MM.1S (cell line): ENCODE data around the gene TLE1.

ENCODE experiments used
- DNase-seq: peaks from one replicate; pipeline ENCODE4 v3.0.0-alpha.2; 2015
- H2AFZ ChIP-seq: fragments of 300-600 bp; sonication (generic); 2 replicates; pipeline ENCODE4 v1.6.0; 2016; ENCODE audit warnings: antibody characterized with exemption, low read length
- H3F3A ChIP-seq: fragments of 300-600 bp; sonication (generic); 2 replicates; pipeline ENCODE4 v1.6.1; 2016; ENCODE audit warnings: mild to moderate bottlenecking, antibody characterized with exemption, low read length, moderate library complexity, mixed read lengths; ENCODE audit not compliant: insufficient read depth
- H3K27ac ChIP-seq: fragments of 300-600 bp; sonication (generic); 2 replicates; pipeline ENCODE4 v1.5.1; 2016; ENCODE audit warnings: mild to moderate bottlenecking, low read length
- H3K27me3 ChIP-seq: fragments of 300-600 bp; sonication (generic); replicated peaks from 2 replicates; pipeline ENCODE4 v1.6.0; 2016; ENCODE audit warnings: low read length; ENCODE audit not compliant: insufficient read depth
- H3K36me3 ChIP-seq: fragments of 300-600 bp; sonication (generic); replicated peaks from 2 replicates; pipeline ENCODE4 v1.6.1; 2016; ENCODE audit warnings: mild to moderate bottlenecking, low read length, mixed read lengths; ENCODE audit not compliant: insufficient read depth
- H3K4me1 ChIP-seq: fragments of 300-600 bp; sonication (generic); 2 replicates; pipeline ENCODE4 v1.6.1; 2016; ENCODE audit warnings: low read length, mixed read lengths
- H3K4me2 ChIP-seq: fragments of 300-600 bp; sonication (generic); 2 replicates; pipeline ENCODE4 v1.6.0; 2016; ENCODE audit warnings: low read depth, low read length
- H3K4me3 ChIP-seq: fragments of 300-600 bp; sonication (generic); 2 replicates; pipeline ENCODE4 v1.5.1; 2016; ENCODE audit warnings: low read length, mixed read lengths
- H3K79me2 ChIP-seq: fragments of 300-600 bp; sonication (generic); 2 replicates; pipeline ENCODE4 v1.6.1; 2016; ENCODE audit warnings: mixed run types, low read length, mixed read lengths
- H3K9ac ChIP-seq: fragments of 300-600 bp; sonication (generic); 2 replicates; pipeline ENCODE4 v1.6.1; 2016; ENCODE audit warnings: low read length, mixed read lengths
- H3K9me2 ChIP-seq: fragments of 300-600 bp; sonication (generic); replicated peaks from 2 replicates; pipeline ENCODE4 v1.6.1; 2016; ENCODE audit warnings: mild to moderate bottlenecking, low read length, mixed read lengths; ENCODE audit not compliant: insufficient read depth
- H3K9me3 ChIP-seq: fragments of 300-600 bp; sonication (generic); replicated peaks from 2 replicates; pipeline ENCODE4 v1.6.1; 2016; ENCODE audit warnings: mild to moderate bottlenecking, low read length, mixed read lengths; ENCODE audit not compliant: insufficient read depth
- H4K20me1 ChIP-seq: fragments of 300-600 bp; sonication (generic); 2 replicates; pipeline ENCODE4 v1.6.1; 2016; ENCODE audit warnings: mild to moderate bottlenecking, low read length, moderate library complexity, mixed read lengths; ENCODE audit not compliant: insufficient read depth
- EZH2 ChIP-seq: fragments of 300-600 bp; sonication (generic); optimal IDR thresholded peaks from 2 replicates; pipeline ENCODE3; 2017; ENCODE audit warnings: low read depth, mild to moderate bottlenecking, antibody characterized with exemption, low read length, mixed read lengths
- EZH2phosphoT487 ChIP-seq: fragments of 300-600 bp; sonication (generic); IDR thresholded peaks from 2 replicates; pipeline ENCODE4 v1.6.1; 2018; ENCODE audit warnings: antibody characterized with exemption, low read length
- TF ChIP-seq, protein P1 (sequence below): fragments of 300-600 bp; sonication (generic); IDR thresholded peaks from 2 replicates; pipeline ENCODE4 v1.5.1; 2016; ENCODE audit warnings: antibody characterized with exemption, low read length, mixed read lengths

TLE1 gene

DNA sequence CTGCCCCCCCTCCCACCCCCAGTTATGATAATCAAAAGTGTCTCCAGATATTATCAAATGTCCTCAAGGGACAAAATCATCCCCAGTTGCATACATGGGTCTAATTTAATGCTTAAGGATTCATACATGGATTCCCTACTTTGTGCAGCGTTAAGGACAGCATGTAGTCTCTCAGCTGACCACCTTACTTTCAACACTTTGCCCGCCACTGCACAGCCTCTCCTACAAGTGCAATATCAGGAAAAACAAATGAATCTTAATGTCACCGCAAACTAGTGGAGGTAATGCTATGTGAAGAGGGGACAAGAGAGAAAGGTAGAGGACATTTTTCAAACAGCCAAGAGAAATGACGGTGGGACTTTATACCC is 78.6 kb downstream of the TLE1 start:
- H3K4me3 ChIP-seq, result no peak overlapping the region
- H3K4me2 ChIP-seq, result no peak overlapping the region
- no peaks in the 10 kb centered on the region for H3K27me3 ChIP-seq
- H3F3A ChIP-seq, result no peaks in the 10 kb centered on the region
- no peaks in the 10 kb centered on the region for H3K4me1 ChIP-seq
- H4K20me1 ChIP-seq, result no peaks in the 10 kb centered on the region
- H3K27ac ChIP-seq, result no peak overlapping the region
- no peak overlapping the region for H2AFZ ChIP-seq
- H3K36me3 ChIP-seq, result no peaks in the 10 kb centered on the region
- H3K79me2 ChIP-seq, result no peaks in the 10 kb centered on the region
- no peaks in the 10 kb centered on the region for H3K9me3 ChIP-seq
- DNase-seq, result no peak
- no peaks in the 10 kb centered on the region for H3K9me2 ChIP-seq
- no peak overlapping the region for H3K9ac ChIP-seq
- TF ChIP-seq EZH2 (no peak), EZH2phosphoT487 (no peak)
- TF ChIP-seq, protein P1, sequence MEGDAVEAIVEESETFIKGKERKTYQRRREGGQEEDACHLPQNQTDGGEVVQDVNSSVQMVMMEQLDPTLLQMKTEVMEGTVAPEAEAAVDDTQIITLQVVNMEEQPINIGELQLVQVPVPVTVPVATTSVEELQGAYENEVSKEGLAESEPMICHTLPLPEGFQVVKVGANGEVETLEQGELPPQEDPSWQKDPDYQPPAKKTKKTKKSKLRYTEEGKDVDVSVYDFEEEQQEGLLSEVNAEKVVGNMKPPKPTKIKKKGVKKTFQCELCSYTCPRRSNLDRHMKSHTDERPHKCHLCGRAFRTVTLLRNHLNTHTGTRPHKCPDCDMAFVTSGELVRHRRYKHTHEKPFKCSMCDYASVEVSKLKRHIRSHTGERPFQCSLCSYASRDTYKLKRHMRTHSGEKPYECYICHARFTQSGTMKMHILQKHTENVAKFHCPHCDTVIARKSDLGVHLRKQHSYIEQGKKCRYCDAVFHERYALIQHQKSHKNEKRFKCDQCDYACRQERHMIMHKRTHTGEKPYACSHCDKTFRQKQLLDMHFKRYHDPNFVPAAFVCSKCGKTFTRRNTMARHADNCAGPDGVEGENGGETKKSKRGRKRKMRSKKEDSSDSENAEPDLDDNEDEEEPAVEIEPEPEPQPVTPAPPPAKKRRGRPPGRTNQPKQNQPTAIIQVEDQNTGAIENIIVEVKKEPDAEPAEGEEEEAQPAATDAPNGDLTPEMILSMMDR, result no peak

DNA sequence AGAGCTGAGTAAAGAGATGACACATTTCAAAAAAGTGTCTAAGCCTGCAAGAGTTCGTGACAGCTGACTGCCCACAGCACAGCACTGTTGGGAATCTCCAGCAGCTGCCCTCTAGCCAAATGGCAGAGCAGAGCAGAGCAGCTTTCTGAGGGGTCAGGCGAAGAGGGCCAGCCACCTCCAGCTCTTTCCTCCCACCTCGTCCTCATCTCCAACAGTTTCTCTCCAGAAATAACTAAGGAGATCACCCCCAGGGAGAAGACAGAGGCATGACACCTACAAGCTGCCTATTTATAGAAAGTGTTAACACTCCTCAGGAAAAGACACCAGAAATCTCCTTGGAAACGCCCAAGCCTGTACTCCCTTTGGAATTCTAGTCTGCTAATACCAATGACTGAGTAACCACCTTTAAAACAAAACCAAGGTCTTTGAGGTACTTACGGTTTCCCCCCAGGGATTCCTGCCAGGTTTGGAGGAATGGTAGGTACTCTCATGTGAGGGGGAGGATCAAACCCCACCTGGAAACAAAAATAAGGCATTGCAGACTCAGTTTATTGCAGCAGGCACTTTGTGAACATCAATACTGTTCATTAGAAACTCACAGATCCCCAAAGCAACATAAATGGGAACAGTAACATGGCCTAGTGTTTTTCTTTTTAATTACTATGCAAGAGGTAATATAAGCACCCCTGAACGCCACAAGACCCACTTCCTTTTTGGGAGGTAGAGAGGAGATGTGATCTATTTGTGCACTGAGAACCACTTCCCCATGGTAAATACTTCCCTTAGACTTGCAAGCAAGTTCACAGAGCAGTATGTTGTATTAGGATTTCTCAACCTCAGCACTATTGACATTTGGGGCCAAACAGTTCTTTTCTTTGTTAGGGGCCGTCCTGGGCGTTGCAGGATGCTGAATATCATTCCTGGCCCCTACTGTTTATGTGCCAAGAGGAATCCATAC is 79.3 kb downstream of the TLE1 start:
- Histone ChIP-seq H3K9me3 (no peaks in the 10 kb centered on the region), H3K79me2 (no peaks in the 10 kb centered on the region), H3K27ac (no peak overlapping the region), H3K4me1 (no peaks in the 10 kb centered on the region), H3K27me3 (no peaks in the 10 kb centered on the region), H3K4me3 (no peak overlapping the region), H2AFZ (no peak overlapping the region), H3K36me3 (no peaks in the 10 kb centered on the region), H3K4me2 (no peak overlapping the region), H3K9ac (no peak overlapping the region), H4K20me1 (no peaks in the 10 kb centered on the region), H3F3A (no peaks in the 10 kb centered on the region), H3K9me2 (no peaks in the 10 kb centered on the region)
- no peak for DNase-seq
- TF ChIP-seq EZH2 (no peak), EZH2phosphoT487 (no peak)
- TF ChIP-seq, protein P1, result no peak

DNA sequence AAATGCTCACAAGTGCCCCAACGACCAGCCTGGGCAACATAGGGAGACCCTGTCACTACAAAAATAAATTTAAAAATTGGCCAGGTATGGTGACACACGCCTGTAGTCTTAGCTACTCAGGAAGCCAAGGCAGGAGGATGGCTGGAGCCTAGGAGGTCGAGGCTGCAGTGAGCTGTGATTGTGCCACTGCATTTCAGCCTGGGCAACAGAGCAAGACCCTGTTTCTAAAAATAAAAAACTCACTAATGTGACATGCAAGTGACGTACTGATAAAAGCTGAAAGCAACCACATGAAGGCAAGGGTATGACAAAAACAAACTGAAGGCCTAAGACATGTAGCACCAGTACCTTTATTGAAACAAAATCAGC is 81.1 kb downstream of the TLE1 start:
- H3K4me2 ChIP-seq, result no peak overlapping the region
- no peaks in the 10 kb centered on the region for H3K36me3 ChIP-seq
- H3K9ac ChIP-seq, result no peak overlapping the region
- TF ChIP-seq EZH2phosphoT487, result no peak
- TF ChIP-seq, protein P1, result no peak
- TF ChIP-seq EZH2, result no peak
- no peaks in the 10 kb centered on the region for H3K9me2 ChIP-seq
- no peaks in the 10 kb centered on the region for H3K9me3 ChIP-seq
- no peak for DNase-seq
- H4K20me1 ChIP-seq, result no peaks in the 10 kb centered on the region
- no peak overlapping the region for H3K27ac ChIP-seq
- H3F3A ChIP-seq, result no peaks in the 10 kb centered on the region
- no peaks in the 10 kb centered on the region for H3K4me1 ChIP-seq
- no peaks in the 10 kb centered on the region for H3K27me3 ChIP-seq
- no peak overlapping the region for H3K4me3 ChIP-seq
- H3K79me2 ChIP-seq, result no peaks in the 10 kb centered on the region
- H2AFZ ChIP-seq, result no peak overlapping the region
